GM18951 (cell line): ENCODE results near the gene PITHD1.
"Not testable (repeated sequence)": the region's sequence is repeated elsewhere in the genome, so short reads cannot be mapped to it uniquely, and the experiment has no call there.

Source experiments
- POLR2A ChIP-seq: IDR thresholded peaks from 4 replicates; pipeline ENCODE4 v1.6.1; 2011; ENCODE audit warnings: mild to moderate bottlenecking; ENCODE audit not compliant: insufficient read length, insufficient read depth; ENCODE audit errors: extremely low read depth
- in situ Hi-C: fragments of 300-500 bp; cut with MboI; formaldehyde crosslinking; loops from one replicate; pipeline ENCODE4 v1.12.0; 2022; ENCODE audit warnings: low sequenced_read_pairs, mixed read lengths, inconsistent platforms; ENCODE audit not compliant: unreplicated experiment

The PITHD1 gene

GRCh38 chr1:23752909-23753308 lies 25.3 kb upstream of the PITHD1 start:
- in situ Hi-C loops: loop anchor here (5.0 to 10.0 kb wide), 2 partner anchors 58 to 211 kb away; partner anchors contain the start of gene RPL11
- no peak for TF ChIP-seq POLR2A

- no peak for TF ChIP-seq POLR2A
- in situ Hi-C loops: loop anchor here (10.0 kb wide), 1 partner anchor 62 kb away; the partner anchor contains the start of gene RPL11
Measured at GRCh38 chr1:23756676-23757075, 21.5 kb upstream of the PITHD1 start.

GRCh38 chr1:23757812-23758211 lies 20.4 kb upstream of the PITHD1 start:
- TF ChIP-seq POLR2A: no peak
- in situ Hi-C loops: loop anchor here (10.0 kb wide), 1 partner anchor 63 kb away; the partner anchor contains the start of gene RPL11

- in situ Hi-C loops: loop anchor here (10.0 kb wide), 1 partner anchor 64 kb away; the partner anchor contains the start of gene RPL11
- TF ChIP-seq POLR2A: no peak
Measured at GRCh38 chr1:23759277-23759676, 18.9 kb upstream of the PITHD1 start.

- TF ChIP-seq POLR2A: no peak
- in situ Hi-C loops: no loop called here
Measured at GRCh38 chr1:23763041-23763577, 15.1 kb upstream of the PITHD1 start.

- no peak for TF ChIP-seq POLR2A
- in situ Hi-C loops: no loop called here
Measured at GRCh38 chr1:23768733-23769132, 9.5 kb upstream of the PITHD1 start.

GRCh38 chr1:23772049-23772853 lies 6.0 kb upstream of the PITHD1 start:
- in situ Hi-C loops: no loop called here
- TF ChIP-seq POLR2A: no peak

- in situ Hi-C loops: no loop called here
- TF ChIP-seq POLR2A: no peak
Measured at GRCh38 chr1:23772854-23773242, 5.4 kb upstream of the PITHD1 start.

GRCh38 chr1:23774174-23774880 lies 3.9 kb upstream of the PITHD1 start:
- TF ChIP-seq POLR2A: no peak
- in situ Hi-C loops: no loop called here

- in situ Hi-C loops: no loop called here
- TF ChIP-seq POLR2A: no peak
Measured at GRCh38 chr1:23776217-23776616, 2.0 kb upstream of the PITHD1 start.

GRCh38 chr1:23779826-23780371 lies 1.7 kb downstream of the PITHD1 start:
- in situ Hi-C loops: no loop called here
- TF ChIP-seq POLR2A: no peak

- in situ Hi-C loops: not testable (repeated sequence)
Measured at GRCh38 chr1:23783141-23783540, 4.9 kb downstream of the PITHD1 start.

- in situ Hi-C loops: no loop called here
- no peak for TF ChIP-seq POLR2A
Measured at GRCh38 chr1:23784846-23785245, 6.6 kb downstream of the PITHD1 start.
